ENCODE data around the gene SAXO1. TPM values are rescaled to one million over a fixed set of nuclear protein-coding genes. Genes with fewer than 3 reads are reported as not detected.

The SAXO1 gene
- total RNA-seq, 1 donor from 2014 or later, result not detected

DNA sequence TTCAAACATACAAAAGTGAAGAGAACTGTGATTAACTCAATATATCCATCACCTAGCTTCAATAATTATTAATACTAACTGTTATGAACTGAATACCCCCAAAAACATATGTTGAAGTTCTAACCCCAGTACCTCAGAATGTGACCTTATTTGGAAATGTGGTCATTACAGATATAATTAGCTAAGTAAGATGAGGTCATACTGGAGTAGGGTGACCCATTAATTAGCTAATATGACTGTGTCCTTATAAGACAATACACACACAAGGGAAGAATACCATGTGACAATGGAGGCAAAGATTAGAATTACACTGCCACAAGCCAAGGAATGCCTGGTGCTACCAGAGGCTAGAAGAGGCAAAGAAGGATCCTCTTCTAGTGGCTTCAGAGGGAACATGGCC, 24.0 kb upstream of the SAXO1 start:
- Histone ChIP-seq H3K27me3 (ENCODE audit: insufficient read depth, low read length) (no peaks in the 10 kb centered on the region), H2AFZ (ENCODE audit: low read depth, low read length) (no peak overlapping the region), H3K79me2 (ENCODE audit: insufficient read depth, low read length) (peaks cover 8% of the 10 kb centered on the region), H3K4me3 (ENCODE audit: insufficient read depth, low read depth, low read length) (no peak overlapping the region), H3K4me2 (ENCODE audit: low read length) (no peak overlapping the region), H3K36me3 (ENCODE audit: insufficient read depth, low read length) (peaks cover 28% of the 10 kb centered on the region), H3K27ac (ENCODE audit: low read depth, low read length) (no peak overlapping the region), H3K4me1 (ENCODE audit: insufficient read depth, low read length) (no peaks in the 10 kb centered on the region), H3K9ac (ENCODE audit: low read length) (no peak overlapping the region), H4K20me1 (ENCODE audit: insufficient read depth, low read length) (peaks cover 5% of the 10 kb centered on the region), H3K9me3 (ENCODE audit: insufficient read depth, low read depth, low read length) (no peaks in the 10 kb centered on the region)
- Mint-ChIP-seq H3K4me3 (ENCODE audit: unreplicated experiment) (no peak overlapping the region), H3K27me3 (ENCODE audit: low read depth, unreplicated experiment) (no peaks in the 10 kb centered on the region), H3K36me3 (ENCODE audit: low read depth, unreplicated experiment) (peaks cover 11% of the 10 kb centered on the region), H3K9me3 (ENCODE audit: unreplicated experiment) (no peaks in the 10 kb centered on the region), H3K27ac (ENCODE audit: unreplicated experiment) (peak overlapping the region; percentile 69), H3K4me1 (ENCODE audit: low read depth, unreplicated experiment) (peaks cover 2% of the 10 kb centered on the region)
- DNase-seq (ENCODE audit: low read depth), result no peak
- TF ChIP-seq, protein P1, sequence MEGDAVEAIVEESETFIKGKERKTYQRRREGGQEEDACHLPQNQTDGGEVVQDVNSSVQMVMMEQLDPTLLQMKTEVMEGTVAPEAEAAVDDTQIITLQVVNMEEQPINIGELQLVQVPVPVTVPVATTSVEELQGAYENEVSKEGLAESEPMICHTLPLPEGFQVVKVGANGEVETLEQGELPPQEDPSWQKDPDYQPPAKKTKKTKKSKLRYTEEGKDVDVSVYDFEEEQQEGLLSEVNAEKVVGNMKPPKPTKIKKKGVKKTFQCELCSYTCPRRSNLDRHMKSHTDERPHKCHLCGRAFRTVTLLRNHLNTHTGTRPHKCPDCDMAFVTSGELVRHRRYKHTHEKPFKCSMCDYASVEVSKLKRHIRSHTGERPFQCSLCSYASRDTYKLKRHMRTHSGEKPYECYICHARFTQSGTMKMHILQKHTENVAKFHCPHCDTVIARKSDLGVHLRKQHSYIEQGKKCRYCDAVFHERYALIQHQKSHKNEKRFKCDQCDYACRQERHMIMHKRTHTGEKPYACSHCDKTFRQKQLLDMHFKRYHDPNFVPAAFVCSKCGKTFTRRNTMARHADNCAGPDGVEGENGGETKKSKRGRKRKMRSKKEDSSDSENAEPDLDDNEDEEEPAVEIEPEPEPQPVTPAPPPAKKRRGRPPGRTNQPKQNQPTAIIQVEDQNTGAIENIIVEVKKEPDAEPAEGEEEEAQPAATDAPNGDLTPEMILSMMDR (IDR thresholded peaks at IDR 0.05; ENCODE audit: insufficient read depth, low read depth, low read length), result no peak
- no peak for TF ChIP-seq EZH2 (IDR thresholded peaks at IDR 0.05; ENCODE audit: insufficient read depth, low read length)
- FAIRE-seq, result peak; percentile 65

DNA sequence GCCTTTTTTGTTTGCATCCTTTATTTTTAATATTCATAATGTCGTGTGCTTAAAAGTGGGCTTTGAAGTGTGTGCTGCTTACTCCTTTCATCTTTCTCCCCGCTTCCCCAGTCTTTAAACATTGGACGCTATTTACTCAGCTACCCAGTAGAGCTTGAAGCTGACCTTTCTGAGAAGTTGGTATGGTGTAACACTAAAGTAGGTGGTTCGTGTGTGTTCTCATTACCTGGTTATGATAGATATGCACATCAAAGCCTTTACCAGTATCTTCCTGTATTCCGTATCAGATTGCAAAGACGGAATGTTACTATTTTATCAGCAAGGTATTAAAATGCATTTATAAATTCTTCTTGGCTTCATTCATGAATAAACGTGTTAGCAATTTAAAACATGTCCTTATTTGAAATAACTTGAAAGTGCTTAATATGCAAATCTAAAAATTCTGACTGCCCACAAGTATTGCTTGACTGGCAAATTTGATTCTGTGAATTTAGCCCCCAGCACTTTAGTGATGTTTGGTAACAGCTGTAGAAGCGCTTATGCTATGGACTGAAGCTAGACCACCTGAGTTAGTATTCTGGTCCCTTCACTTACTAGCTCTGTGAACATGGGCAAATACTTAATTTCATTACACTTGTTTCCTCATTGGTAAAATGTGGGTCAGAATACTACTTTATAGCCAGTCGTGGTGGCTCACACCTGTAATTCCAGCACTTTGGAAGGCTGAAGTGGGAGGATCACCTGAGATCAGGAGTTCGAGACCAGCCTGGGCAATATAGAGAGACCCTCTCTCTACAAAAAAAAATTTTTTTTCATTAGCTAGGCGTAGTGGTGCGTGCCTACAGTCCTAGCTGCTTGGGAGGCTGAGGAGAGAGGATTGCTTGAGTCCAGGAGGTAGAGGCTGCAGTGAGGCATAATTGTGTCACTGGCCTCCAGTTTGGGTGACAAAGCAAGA, 17.9 kb upstream of the SAXO1 start:
- Histone ChIP-seq H3K4me2 (ENCODE audit: low read length) (peak overlapping the region; percentile 91), H2AFZ (ENCODE audit: low read depth, low read length) (no peak overlapping the region), H3K9ac (ENCODE audit: low read length) (peak overlapping the region; percentile 93), H3K36me3 (ENCODE audit: insufficient read depth, low read length) (peaks cover 3% of the 10 kb centered on the region), H3K4me3 (ENCODE audit: insufficient read depth, low read depth, low read length) (peak overlapping the region; percentile 95), H3K4me1 (ENCODE audit: insufficient read depth, low read length) (peaks cover 4% of the 10 kb centered on the region), H3K27ac (ENCODE audit: low read depth, low read length) (peak overlapping the region; percentile 84), H3K79me2 (ENCODE audit: insufficient read depth, low read length) (peaks cover 35% of the 10 kb centered on the region), H3K9me3 (ENCODE audit: insufficient read depth, low read depth, low read length) (no peaks in the 10 kb centered on the region), H3K27me3 (ENCODE audit: insufficient read depth, low read length) (no peaks in the 10 kb centered on the region), H4K20me1 (ENCODE audit: insufficient read depth, low read length) (peaks cover 30% of the 10 kb centered on the region)
- DNase-seq (ENCODE audit: low read depth) (no peak), FAIRE-seq (no peak)
- Mint-ChIP-seq H3K4me3 (ENCODE audit: unreplicated experiment) (peak overlapping the region; percentile 96), H3K9me3 (ENCODE audit: unreplicated experiment) (no peaks in the 10 kb centered on the region), H3K4me1 (ENCODE audit: low read depth, unreplicated experiment) (peaks cover 10% of the 10 kb centered on the region), H3K27me3 (ENCODE audit: low read depth, unreplicated experiment) (no peaks in the 10 kb centered on the region), H3K27ac (ENCODE audit: unreplicated experiment) (peak overlapping the region; percentile 37), H3K36me3 (ENCODE audit: low read depth, unreplicated experiment) (no peaks in the 10 kb centered on the region)
- TF ChIP-seq EZH2 (IDR thresholded peaks at IDR 0.05; ENCODE audit: insufficient read depth, low read length), result no peak
- TF ChIP-seq, protein P1 (IDR thresholded peaks at IDR 0.05; ENCODE audit: insufficient read depth, low read depth, low read length), result no peak
